Liver (tissue), 9 donors: ENCODE measurements around the gene ANTXR1. TPM values are rescaled to one million over a fixed set of nuclear protein-coding genes. Genes with fewer than 3 reads are reported as not detected.

Source experiments
- DNase-seq: peaks from one replicate; pipeline ENCODE4 v3.0.0-alpha.2; 2017; ENCODE audit warnings: low spot score
- H3K27ac ChIP-seq, 2 donors: one replicate each; pipeline ENCODE4 v1.7.0; 2013; ENCODE audit warnings: inconsistent platforms in 2 of 2, low read length in 2 of 2, control low read depth in 1 of 2, low read depth in 1 of 2, mild to moderate bottlenecking in 1 of 2
- H3K27me3 ChIP-seq, 4 donors: one replicate each; pipeline versions ENCODE4 v1.6.1 to v1.7.0; 2013; ENCODE audit warnings: low read length in 3 of 4, inconsistent platforms in 1 of 4, mild to moderate bottlenecking in 1 of 4, moderate library complexity in 1 of 4; ENCODE audit not compliant: control insufficient read depth in 4 of 4, insufficient read depth in 4 of 4
- H3K36me3 ChIP-seq, 4 donors: one replicate each; pipeline versions ENCODE4 v1.6.1 to v1.7.0; 2013; ENCODE audit warnings: low read length in 3 of 4, mild to moderate bottlenecking in 3 of 4, low read depth in 1 of 4, moderate library complexity in 1 of 4; ENCODE audit not compliant: control insufficient read depth in 4 of 4, insufficient read depth in 3 of 4
- H3K4me1 ChIP-seq, 4 donors: one replicate each; pipeline versions ENCODE4 v1.6.1 to v1.7.0; 2013; ENCODE audit warnings: low read length in 3 of 4, mild to moderate bottlenecking in 3 of 4, moderate library complexity in 1 of 4; ENCODE audit not compliant: control insufficient read depth in 4 of 4, insufficient read depth in 4 of 4
- H3K4me3 ChIP-seq, 3 donors: one replicate each; pipeline versions ENCODE4 v1.6.1 to v1.7.0; 2013; ENCODE audit warnings: low read length in 3 of 3, control low read depth in 1 of 3, low read depth in 1 of 3, mild to moderate bottlenecking in 1 of 3
- H3K9ac ChIP-seq, 2 donors: one replicate each; pipeline ENCODE4 v1.7.0; 2013; ENCODE audit warnings: low read length in 2 of 2, mild to moderate bottlenecking in 2 of 2, moderate library complexity in 2 of 2, control low read depth in 1 of 2, low read depth in 1 of 2
- H3K9me3 ChIP-seq, 4 donors: one replicate each; pipeline versions ENCODE4 v1.6.1 to v1.7.0; 2013; ENCODE audit warnings: low read length in 3 of 4; ENCODE audit not compliant: control insufficient read depth in 4 of 4
- EGR1 ChIP-seq, 2 donors: IDR thresholded peaks; 2 replicates each; pipeline ENCODE4 v1.6.1; 2016 to 2018; ENCODE audit warnings: antibody characterized with exemption in 2 of 2, low read depth in 2 of 2
- FOXA1 ChIP-seq: IDR thresholded peaks from 2 replicates; pipeline ENCODE4 v1.6.1; 2016; ENCODE audit warnings: antibody characterized with exemption
- FOXA2 ChIP-seq: IDR thresholded peaks from 2 replicates; pipeline ENCODE4 v1.6.1; 2016; ENCODE audit warnings: antibody characterized with exemption
- SP1 ChIP-seq: IDR thresholded peaks from 2 replicates; pipeline ENCODE4 v1.6.1; 2018; ENCODE audit warnings: antibody characterized with exemption, mild to moderate bottlenecking
- TAF1 ChIP-seq: conservative IDR thresholded peaks from 2 replicates; pipeline ENCODE4 v1.6.1; 2016; ENCODE audit warnings: antibody characterized with exemption, mild to moderate bottlenecking
- YY1 ChIP-seq: IDR thresholded peaks from 2 replicates; pipeline ENCODE4 v1.6.1; 2016; ENCODE audit warnings: antibody characterized with exemption, mild to moderate bottlenecking
- WGBS: extraction: QIAGEN DNeasy Blood & Tissue Kit; methylation state at CpG from one replicate; pipeline ENCODE4 v1.1.7; 2013; 5-methylcytosine and 5-hydroxymethylcytosine counted together
- polyA plus RNA-seq, 2 donors: library from polyadenylated mRNA; stranded (reverse) in 1 of 2; unstranded in 1 of 2; fragments of 200-250 nt in 1 of 2; fragments of >200 nt in 1 of 2; fragmentation: Nextera tagmentation in 1 of 2; extraction: Ambion mirVana in 1 of 2; gene quantifications; one replicate each; pipeline versions ENCODE4 v1.2.1 to v1.2.3, GENCODE V29; 2013 to 2015
- total RNA-seq, 2 donors: library from RNA; depleted of rRNA; stranded (reverse); fragments of >200 nt; gene quantifications; one replicate each; pipeline ENCODE4 v1.2.3, GENCODE V29; 2014
- TF ChIP-seq, protein P1 (sequence below): IDR thresholded peaks from 2 replicates; pipeline ENCODE4 v1.6.1; 2016; ENCODE audit warnings: antibody characterized with exemption
- TF ChIP-seq, protein P2 (sequence below): IDR thresholded peaks from 2 replicates; pipeline ENCODE4 v1.6.1; 2016; ENCODE audit warnings: antibody characterized with exemption, mild to moderate bottlenecking
- TF ChIP-seq, protein P3 (sequence below): fragments of 150-350 bp; IDR thresholded peaks from 2 replicates; pipeline ENCODE4 v1.5.1; 2017; ENCODE audit warnings: improper control_type of control experiment, low read depth, low read length; ENCODE audit not compliant: missing input control
- donor health status: healthy.
- donor health status: healthy.
- donor health status: healthy.
- donor health status: healthy.
- donor health status: healthy.

Gene ANTXR1
- total and polyA plus RNA-seq, 4 donors = 0.60 to 3.6 (median 1.8) TPM

DNA sequence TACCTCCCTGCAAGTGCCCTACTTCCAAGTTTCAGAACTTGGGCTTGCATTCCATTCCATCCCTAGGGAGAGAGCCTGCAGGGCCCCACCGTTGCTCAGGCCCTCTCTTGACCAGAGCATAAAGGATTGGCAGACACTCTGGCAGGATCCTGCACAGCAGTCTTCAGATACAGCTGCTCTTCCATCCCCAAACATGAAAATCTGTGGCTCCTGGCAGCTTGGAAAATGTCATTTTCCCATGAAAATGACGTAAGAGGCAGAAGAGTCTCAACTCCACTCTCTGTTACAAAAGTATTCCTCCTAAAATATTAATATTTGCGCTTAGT is 211.5 kb downstream of the ANTXR1 start:
- Histone ChIP-seq H3K9me3 (no peaks in the 10 kb centered on the region), H3K27ac (peak overlapping the region; percentile 12 to 57), H3K4me3 (no peak overlapping the region), H3K36me3 (no peaks in the 10 kb centered on the region), H3K27me3 (no peaks in the 10 kb centered on the region), H3K4me1 (peaks cover 0 to 12% (median 4%) of the 10 kb centered on the region in 4 donors), H3K9ac (no peak overlapping the region)
- TF ChIP-seq YY1 (peak; percentile 3), EGR1 (IDR thresholded peaks at IDR 0.05; ENCODE audit: low read depth in 2 of 2) (no peak), TAF1 (no peak)
- WGBS = 56% methylated on average over 3 of the region's 3 CpGs
- DNase-seq = no peak

DNA sequence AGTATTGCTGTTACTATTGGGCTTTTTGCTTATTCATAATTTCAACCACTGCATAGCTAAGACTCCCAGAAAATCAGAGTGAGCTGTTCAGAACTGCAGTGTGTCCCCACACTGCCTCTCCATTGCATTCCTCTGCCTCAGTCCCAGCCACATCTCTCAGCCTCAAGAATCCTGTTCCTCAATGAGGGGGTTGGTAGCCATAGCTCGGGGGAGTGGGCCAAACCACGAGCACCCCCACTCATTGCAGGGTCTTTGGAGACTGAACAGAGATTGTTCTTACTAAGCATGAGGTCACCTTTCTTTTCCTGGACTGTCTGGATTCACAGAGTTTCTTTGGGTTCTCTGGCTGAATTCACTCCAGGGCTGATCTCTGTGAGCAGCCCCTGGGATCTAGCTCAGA is 213.0 kb downstream of the ANTXR1 start:
- Histone ChIP-seq H3K27me3 (no peaks in the 10 kb centered on the region), H3K4me3 (no peak overlapping the region), H3K36me3 (no peaks in the 10 kb centered on the region), H3K4me1 (peaks cover 0 to 12% (median 4%) of the 10 kb centered on the region in 4 donors), H3K9me3 (no peaks in the 10 kb centered on the region), H3K27ac (no peak overlapping the region), H3K9ac (no peak overlapping the region)
- no peak for DNase-seq
- 89% methylated on average over 2 of the region's 2 CpGs for WGBS
- no peak for TF ChIP-seq SP1
- TF ChIP-seq, protein P1, sequence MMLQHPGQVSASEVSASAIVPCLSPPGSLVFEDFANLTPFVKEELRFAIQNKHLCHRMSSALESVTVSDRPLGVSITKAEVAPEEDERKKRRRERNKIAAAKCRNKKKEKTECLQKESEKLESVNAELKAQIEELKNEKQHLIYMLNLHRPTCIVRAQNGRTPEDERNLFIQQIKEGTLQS = no peak
- TF ChIP-seq, protein P2, sequence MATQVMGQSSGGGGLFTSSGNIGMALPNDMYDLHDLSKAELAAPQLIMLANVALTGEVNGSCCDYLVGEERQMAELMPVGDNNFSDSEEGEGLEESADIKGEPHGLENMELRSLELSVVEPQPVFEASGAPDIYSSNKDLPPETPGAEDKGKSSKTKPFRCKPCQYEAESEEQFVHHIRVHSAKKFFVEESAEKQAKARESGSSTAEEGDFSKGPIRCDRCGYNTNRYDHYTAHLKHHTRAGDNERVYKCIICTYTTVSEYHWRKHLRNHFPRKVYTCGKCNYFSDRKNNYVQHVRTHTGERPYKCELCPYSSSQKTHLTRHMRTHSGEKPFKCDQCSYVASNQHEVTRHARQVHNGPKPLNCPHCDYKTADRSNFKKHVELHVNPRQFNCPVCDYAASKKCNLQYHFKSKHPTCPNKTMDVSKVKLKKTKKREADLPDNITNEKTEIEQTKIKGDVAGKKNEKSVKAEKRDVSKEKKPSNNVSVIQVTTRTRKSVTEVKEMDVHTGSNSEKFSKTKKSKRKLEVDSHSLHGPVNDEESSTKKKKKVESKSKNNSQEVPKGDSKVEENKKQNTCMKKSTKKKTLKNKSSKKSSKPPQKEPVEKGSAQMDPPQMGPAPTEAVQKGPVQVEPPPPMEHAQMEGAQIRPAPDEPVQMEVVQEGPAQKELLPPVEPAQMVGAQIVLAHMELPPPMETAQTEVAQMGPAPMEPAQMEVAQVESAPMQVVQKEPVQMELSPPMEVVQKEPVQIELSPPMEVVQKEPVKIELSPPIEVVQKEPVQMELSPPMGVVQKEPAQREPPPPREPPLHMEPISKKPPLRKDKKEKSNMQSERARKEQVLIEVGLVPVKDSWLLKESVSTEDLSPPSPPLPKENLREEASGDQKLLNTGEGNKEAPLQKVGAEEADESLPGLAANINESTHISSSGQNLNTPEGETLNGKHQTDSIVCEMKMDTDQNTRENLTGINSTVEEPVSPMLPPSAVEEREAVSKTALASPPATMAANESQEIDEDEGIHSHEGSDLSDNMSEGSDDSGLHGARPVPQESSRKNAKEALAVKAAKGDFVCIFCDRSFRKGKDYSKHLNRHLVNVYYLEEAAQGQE = no peak
- no peak for TF ChIP-seq FOXA2

DNA sequence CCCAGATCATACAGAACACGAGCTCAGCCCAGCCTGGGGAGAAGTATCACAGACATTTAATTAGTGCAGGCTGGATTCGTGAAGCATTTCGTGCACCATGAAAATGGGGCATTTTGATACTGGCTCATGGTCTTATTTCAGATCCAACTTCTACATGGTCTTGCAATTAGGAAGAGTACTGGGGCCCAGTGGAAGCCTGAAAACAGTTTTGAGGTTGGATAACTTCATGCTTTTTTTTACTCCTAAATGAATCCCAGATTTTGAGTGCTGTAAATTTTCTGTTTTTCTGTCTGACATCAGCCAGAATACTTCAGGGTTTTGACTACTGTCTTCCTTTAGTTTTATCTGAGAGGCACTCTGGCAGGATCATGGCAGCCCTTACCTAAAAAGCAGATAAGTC is 213.9 kb downstream of the ANTXR1 start:
- Histone ChIP-seq H3K9me3 (no peaks in the 10 kb centered on the region), H3K4me1 (peaks cover 0 to 12% (median 4%) of the 10 kb centered on the region in 4 donors), H3K4me3 (no peak overlapping the region), H3K36me3 (no peaks in the 10 kb centered on the region), H3K27ac (no peak overlapping the region), H3K9ac (no peak overlapping the region), H3K27me3 (no peaks in the 10 kb centered on the region)
- no peak for DNase-seq
- TF ChIP-seq, protein P3, sequence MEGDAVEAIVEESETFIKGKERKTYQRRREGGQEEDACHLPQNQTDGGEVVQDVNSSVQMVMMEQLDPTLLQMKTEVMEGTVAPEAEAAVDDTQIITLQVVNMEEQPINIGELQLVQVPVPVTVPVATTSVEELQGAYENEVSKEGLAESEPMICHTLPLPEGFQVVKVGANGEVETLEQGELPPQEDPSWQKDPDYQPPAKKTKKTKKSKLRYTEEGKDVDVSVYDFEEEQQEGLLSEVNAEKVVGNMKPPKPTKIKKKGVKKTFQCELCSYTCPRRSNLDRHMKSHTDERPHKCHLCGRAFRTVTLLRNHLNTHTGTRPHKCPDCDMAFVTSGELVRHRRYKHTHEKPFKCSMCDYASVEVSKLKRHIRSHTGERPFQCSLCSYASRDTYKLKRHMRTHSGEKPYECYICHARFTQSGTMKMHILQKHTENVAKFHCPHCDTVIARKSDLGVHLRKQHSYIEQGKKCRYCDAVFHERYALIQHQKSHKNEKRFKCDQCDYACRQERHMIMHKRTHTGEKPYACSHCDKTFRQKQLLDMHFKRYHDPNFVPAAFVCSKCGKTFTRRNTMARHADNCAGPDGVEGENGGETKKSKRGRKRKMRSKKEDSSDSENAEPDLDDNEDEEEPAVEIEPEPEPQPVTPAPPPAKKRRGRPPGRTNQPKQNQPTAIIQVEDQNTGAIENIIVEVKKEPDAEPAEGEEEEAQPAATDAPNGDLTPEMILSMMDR = no peak
- TF ChIP-seq SP1 (no peak), FOXA1 (no peak)
- 95% methylated on average over 3 of the region's 3 CpGs for WGBS
